AG10803 (cell line): Measurements from ENCODE around the gene GIGYF2.

ENCODE experiments used
- DNase-seq: peaks from one replicate; pipeline ENCODE4 v3.0.0; 2010; ENCODE audit warnings: low read depth
- H3K4me3 ChIP-seq: 2 replicates; pipeline ENCODE4 v1.5.1; 2011; ENCODE audit warnings: mild to moderate bottlenecking, low read length, control low read depth
- TF ChIP-seq, protein P1 (sequence below): conservative IDR thresholded peaks from 2 replicates; pipeline ENCODE4 v1.5.1; 2011; ENCODE audit warnings: mild to moderate bottlenecking, low read length, control low read depth, inconsistent platforms

GIGYF2 gene

DNA sequence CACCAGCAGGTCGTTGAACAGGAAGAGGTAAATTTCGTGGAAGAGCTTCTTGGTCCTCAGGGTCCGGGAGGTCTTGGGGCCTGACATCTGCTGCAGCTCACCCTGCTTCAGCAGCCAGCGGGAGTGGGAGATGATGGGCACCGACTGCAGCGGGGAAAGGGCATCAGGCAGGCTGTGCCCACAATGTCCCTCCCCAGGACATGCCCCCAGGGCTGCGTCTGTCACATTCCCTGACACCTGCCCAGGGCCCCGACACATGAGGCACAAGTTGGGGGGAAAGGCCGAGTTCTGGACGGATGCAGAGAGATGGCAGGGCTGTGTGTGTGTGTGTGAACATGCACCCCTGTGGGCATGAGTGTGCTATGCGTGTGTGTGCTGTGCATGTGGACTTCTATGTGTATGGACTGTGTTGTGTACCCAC lies 186.9 kb downstream of the GIGYF2 start:
- H3K4me3 ChIP-seq, result no peak overlapping the region
- no peak for DNase-seq
- TF ChIP-seq, protein P1, sequence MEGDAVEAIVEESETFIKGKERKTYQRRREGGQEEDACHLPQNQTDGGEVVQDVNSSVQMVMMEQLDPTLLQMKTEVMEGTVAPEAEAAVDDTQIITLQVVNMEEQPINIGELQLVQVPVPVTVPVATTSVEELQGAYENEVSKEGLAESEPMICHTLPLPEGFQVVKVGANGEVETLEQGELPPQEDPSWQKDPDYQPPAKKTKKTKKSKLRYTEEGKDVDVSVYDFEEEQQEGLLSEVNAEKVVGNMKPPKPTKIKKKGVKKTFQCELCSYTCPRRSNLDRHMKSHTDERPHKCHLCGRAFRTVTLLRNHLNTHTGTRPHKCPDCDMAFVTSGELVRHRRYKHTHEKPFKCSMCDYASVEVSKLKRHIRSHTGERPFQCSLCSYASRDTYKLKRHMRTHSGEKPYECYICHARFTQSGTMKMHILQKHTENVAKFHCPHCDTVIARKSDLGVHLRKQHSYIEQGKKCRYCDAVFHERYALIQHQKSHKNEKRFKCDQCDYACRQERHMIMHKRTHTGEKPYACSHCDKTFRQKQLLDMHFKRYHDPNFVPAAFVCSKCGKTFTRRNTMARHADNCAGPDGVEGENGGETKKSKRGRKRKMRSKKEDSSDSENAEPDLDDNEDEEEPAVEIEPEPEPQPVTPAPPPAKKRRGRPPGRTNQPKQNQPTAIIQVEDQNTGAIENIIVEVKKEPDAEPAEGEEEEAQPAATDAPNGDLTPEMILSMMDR, result no peak

DNA sequence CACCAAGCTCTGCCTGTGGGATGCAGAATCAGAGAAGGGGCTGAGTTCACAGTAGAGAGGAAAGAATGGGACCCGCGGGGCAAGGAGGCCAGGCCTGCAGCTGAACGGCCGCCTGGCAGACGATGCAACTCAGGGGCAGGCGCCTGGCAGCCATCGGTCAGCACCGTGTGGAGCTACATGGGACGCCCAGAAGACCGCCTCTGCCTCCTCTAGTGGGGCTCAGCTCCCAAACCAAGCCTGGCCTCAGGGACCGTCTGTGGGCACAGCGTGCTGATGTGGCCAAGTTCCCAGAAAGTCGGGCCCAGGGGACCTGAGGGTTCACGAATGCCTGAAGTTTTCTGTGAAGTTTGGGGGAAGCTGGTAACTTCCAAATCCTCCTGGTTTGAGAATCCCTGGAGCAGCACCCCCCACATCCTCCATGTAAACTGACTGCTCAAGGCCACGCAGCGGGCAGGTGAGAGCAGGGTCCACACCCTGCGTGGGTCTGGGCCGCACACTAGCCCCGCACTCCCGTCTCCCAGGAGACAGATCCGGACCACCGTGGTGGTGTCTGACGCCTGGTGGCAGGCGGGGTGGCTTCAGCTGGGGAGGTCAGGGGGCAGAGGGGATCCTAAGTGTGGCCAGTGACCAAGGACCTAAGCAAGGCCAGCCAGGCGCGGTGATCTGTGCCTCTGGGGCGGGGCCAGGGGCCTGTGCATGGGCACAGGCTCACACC lies 187.6 kb downstream of the GIGYF2 start:
- TF ChIP-seq, protein P1, result no peak
- no peak for DNase-seq
- no peak overlapping the region for H3K4me3 ChIP-seq

DNA sequence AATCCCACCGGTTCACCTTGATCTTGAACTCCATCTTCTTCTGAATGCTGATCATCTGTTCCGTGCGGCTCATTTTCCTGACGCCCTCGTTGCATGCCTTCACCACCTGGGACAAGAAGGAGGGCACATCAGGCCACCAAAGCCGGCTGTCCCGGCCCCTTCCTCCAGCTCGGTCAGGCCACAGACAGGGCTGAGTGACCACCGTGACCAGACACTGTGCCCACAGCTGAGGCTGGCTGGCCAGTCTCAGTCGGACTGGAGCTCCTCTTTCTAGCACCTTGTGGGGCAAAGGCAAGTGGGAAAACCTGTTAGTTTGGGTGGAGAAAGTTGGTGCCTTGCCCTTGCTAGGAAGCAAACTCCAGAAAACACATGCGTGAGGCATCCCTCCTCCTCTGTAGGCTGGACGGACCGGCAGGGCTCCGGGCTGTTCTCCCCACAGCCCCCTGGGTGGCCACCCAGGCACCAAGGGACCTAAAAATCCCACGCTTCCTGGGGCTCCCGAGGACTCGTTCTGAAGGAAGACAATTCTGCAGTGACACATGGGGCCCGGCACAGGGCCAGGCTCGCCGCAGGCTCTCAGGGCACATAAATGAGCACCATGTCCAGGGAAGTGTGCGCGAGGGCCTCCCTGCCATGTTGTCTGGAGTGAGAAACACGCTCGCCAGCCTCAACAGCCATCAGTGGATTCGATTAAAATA lies 188.3 kb downstream of the GIGYF2 start:
- no peak overlapping the region for H3K4me3 ChIP-seq
- no peak for DNase-seq
- TF ChIP-seq, protein P1, result no peak

DNA sequence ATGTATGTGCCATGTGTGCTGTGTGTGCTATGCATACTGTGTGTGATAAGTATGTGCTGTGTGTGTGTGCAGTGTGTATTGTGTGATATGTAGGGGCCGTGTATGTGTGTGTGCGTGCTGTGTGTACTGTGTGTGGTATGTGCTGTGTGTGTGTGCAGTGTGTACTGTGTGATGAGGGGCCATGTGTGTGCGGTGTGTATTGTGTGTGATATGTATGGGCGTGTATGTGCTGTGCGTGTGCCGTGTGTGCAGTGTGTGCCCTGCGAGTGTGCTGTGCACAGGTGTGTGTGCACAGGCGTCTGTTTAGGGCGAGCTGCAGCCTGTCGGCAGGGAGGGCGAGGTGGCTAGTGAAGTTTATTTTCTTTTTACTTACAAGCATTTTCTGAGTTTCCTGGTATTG lies 189.0 kb downstream of the GIGYF2 start:
- no peak overlapping the region for H3K4me3 ChIP-seq
- no peak for DNase-seq
- TF ChIP-seq, protein P1, result no peak

DNA sequence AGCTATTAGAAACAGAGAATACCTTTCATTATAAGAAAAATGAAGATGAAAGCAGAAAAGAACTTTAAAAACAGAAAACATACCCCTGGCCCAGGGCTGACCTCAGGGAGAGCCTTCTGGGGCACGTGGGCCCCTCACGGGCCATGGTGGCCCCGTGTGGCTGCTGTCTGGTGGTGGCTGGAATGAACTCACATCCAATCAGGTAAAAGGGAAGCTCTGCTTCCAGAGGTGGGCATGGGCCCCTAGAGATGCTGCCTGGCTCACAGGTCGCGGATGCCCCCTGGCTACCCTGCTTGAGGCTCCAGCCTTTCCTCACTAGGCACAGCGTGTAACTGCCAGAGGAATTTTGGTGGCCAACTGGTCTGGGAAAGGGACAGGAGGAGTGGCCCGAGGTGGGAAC lies 189.5 kb downstream of the GIGYF2 start:
- TF ChIP-seq, protein P1, result no peak
- no peak overlapping the region for H3K4me3 ChIP-seq
- DNase-seq, result no peak

DNA sequence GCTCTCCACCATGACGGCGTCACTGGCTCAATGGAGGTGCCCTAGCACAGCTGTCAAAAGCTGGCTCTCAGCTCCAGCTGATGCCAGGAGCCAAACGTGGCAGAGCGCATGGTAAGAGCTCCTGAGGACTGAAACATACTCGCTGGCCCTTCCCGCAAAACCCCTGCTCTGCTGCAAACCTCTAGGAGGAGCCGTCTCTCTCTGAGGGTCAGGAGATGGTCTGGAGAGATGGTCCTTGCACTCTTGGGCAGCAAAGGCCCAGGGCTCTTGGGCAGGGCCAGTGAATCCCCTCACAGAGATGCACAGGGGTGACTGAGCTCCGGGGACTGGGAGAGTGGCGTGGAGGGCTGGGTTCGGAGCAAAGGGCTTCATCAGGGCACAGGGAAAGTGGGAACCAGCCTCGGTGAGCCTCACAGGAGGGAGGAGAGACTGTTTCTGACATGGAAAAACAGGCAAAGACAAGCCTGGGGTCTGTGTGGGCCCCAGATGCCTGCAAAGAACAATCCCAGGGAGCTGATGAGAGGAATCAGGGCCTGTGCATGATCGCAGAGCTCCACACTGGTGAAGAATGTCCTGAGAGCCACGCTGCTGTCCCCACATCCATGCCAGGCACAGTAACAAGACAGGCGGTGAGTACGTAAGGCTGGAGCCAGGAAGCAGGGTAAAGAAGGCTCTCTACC lies 190.2 kb downstream of the GIGYF2 start:
- H3K4me3 ChIP-seq, result no peak overlapping the region
- no peak for DNase-seq
- TF ChIP-seq, protein P1, result peak; percentile 21
